Gastrocnemius medialis (tissue), 4 donors: Measurements from ENCODE around the gene SMAD3.

ENCODE experiments used
- POLR2A ChIP-seq, 2 donors: fragments of 450-650 bp; IDR thresholded peaks; one replicate each; pipeline ENCODE4 v1.6.1; 2017; ENCODE audit warnings: antibody characterized with exemption in 2 of 2, mild to moderate bottlenecking in 2 of 2, moderate library complexity in 2 of 2
- TF ChIP-seq, protein P1 (sequence below), 5 experiments: fragments of 450-650 bp in 3 of 5; fragments of 200-600 bp in 2 of 5; sonication (generic) in 2 of 5; IDR thresholded peaks in 4 of 5; conservative IDR thresholded peaks in 1 of 5; 1 replicate in 4 of 5; 2 replicates in 1 of 5; pipeline ENCODE4 v1.5.1; 2016 to 2019; ENCODE audit warnings: antibody characterized with exemption in 5 of 5, mild to moderate bottlenecking in 3 of 5, moderate library complexity in 3 of 5

- TF ChIP-seq, protein P1, sequence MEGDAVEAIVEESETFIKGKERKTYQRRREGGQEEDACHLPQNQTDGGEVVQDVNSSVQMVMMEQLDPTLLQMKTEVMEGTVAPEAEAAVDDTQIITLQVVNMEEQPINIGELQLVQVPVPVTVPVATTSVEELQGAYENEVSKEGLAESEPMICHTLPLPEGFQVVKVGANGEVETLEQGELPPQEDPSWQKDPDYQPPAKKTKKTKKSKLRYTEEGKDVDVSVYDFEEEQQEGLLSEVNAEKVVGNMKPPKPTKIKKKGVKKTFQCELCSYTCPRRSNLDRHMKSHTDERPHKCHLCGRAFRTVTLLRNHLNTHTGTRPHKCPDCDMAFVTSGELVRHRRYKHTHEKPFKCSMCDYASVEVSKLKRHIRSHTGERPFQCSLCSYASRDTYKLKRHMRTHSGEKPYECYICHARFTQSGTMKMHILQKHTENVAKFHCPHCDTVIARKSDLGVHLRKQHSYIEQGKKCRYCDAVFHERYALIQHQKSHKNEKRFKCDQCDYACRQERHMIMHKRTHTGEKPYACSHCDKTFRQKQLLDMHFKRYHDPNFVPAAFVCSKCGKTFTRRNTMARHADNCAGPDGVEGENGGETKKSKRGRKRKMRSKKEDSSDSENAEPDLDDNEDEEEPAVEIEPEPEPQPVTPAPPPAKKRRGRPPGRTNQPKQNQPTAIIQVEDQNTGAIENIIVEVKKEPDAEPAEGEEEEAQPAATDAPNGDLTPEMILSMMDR (IDR thresholded peaks at IDR 0.05 in 4 of 5, conservative IDR thresholded peaks at IDR 0.05 in 1 of 5) = no peak
- no peak for TF ChIP-seq POLR2A (IDR thresholded peaks at IDR 0.05)
Measured at GRCh38 chr15:67024998-67025368, 40.4 kb upstream of the SMAD3 start.
